SIG-M5 (cell line): Measurements from ENCODE around the gene ERRFI1.

ENCODE experiments used
- DNase-seq: peaks from one replicate; lab custom pipeline; 2025; lab: John Stamatoyannopoulos, UW

ERRFI1 gene

GRCh38 chr1:8018492-8019228, 7.4 kb downstream of the ERRFI1 start:
- DNase-seq = no peak

GRCh38 chr1:8017495-8018197, 8.5 kb downstream of the ERRFI1 start:
- DNase-seq = no peak

GRCh38 chr1:8016895-8017241, 9.2 kb downstream of the ERRFI1 start:
- no peak for DNase-seq

GRCh38 chr1:8016210-8016894, 9.8 kb downstream of the ERRFI1 start:
- DNase-seq = no peak

- no peak for DNase-seq
Observed at GRCh38 chr1:8015809-8016165, 10.3 kb downstream of the ERRFI1 start.

GRCh38 chr1:8015036-8015808, 10.9 kb downstream of the ERRFI1 start:
- DNase-seq = no peak

- DNase-seq = no peak
Observed at GRCh38 chr1:8014381-8014988, 11.6 kb downstream of the ERRFI1 start.

- no peak for DNase-seq
Observed at GRCh38 chr1:8013800-8014199, 12.3 kb downstream of the ERRFI1 start.

- DNase-seq = no peak
Observed at GRCh38 chr1:8013399-8013798, 12.7 kb downstream of the ERRFI1 start.

- no peak for DNase-seq
Observed at GRCh38 chr1:8012955-8013354, 13.2 kb downstream of the ERRFI1 start.

GRCh38 chr1:8011923-8012858, 13.9 kb downstream of the ERRFI1 start:
- DNase-seq = no peak

GRCh38 chr1:8011016-8011415, 15.1 kb downstream of the ERRFI1 start:
- DNase-seq = no peak

GRCh38 chr1:8010080-8010664, 15.9 kb downstream of the ERRFI1 start:
- DNase-seq = no peak

- DNase-seq = no peak
Observed at GRCh38 chr1:8009043-8010002, 16.8 kb downstream of the ERRFI1 start.

- no peak for DNase-seq
Observed at GRCh38 chr1:8006037-8006963, 19.8 kb downstream of the ERRFI1 start.

- DNase-seq = no peak
Observed at GRCh38 chr1:8004803-8005573, 21.1 kb downstream of the ERRFI1 start.

- no peak for DNase-seq
Observed at GRCh38 chr1:8004113-8004802, 21.9 kb downstream of the ERRFI1 start.
